KOPT-K1 (cell line): ENCODE results near the gene TBRG4.

Experiments used
- H3K27ac ChIP-seq: fragments of 200-600 bp; sonication (generic); 2 replicates; pipeline ENCODE4 v1.5.1; 2016; ENCODE audit warnings: antibody characterized with exemption, mild to moderate bottlenecking, low read depth, low read length; ENCODE audit not compliant: poor library complexity, severe bottlenecking
- H3K36me3 ChIP-seq: fragments of 200-600 bp; sonication (generic); 2 replicates; pipeline ENCODE4 v1.5.1; 2017; ENCODE audit warnings: antibody characterized with exemption, mild to moderate bottlenecking, low read length, moderate library complexity; ENCODE audit not compliant: insufficient read depth
- H3K9me3 ChIP-seq: fragments of 200-600 bp; sonication (generic); 2 replicates; pipeline ENCODE4 v1.5.1; 2017; ENCODE audit warnings: antibody characterized with exemption, low read length, mild to moderate bottlenecking; ENCODE audit not compliant: insufficient read depth, poor library complexity, severe bottlenecking

The TBRG4 gene

GRCh38 chr7:45053941-45054340, 57.6 kb downstream of the TBRG4 start:
- Histone ChIP-seq H3K9me3 (no peaks in the 10 kb centered on the region), H3K36me3 (peaks cover 83% of the 10 kb centered on the region), H3K27ac (no peak overlapping the region)

DNA sequence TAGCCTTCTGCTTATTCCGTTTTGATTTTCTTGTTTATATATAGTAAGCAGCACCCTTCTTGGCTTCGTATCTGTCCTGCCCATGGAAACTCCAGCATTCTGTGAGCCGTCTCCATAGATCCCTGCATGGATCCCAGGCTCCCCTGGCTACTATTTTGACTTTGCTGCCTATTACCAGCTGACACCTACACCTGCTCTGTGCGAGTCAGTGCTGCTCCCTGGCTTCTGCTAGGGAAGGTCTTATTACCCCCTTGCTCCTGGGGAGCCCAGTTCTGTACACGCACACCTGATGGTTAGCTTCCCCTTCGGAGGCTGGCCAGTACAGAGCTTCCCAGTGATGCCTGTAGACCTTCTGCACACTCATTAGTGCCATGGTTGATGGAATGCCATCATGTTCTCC, 58.1 kb downstream of the TBRG4 start:
- Histone ChIP-seq H3K36me3 (peaks cover 88% of the 10 kb centered on the region), H3K27ac (no peak overlapping the region), H3K9me3 (no peaks in the 10 kb centered on the region)

DNA sequence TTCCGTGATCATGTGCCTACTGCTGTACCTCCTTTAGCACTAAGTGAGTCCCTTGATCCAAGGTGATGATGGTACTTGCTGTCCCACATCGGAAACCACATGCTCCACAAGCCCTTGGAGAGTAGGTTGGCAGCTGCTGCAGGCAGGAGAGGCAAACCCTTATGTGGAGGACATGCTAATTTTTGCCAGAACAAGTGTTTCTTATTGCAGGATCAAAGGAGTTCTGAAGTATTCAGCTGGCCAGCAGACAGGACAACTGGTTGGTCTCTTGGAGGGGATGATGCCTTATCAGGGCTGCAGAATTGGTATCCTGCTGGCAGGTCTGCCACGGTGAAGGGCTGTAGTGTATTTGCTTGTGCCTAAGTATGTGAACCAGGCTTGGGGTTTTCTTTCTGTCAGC, 59.5 kb downstream of the TBRG4 start:
- Histone ChIP-seq H3K9me3 (no peaks in the 10 kb centered on the region), H3K27ac (no peak overlapping the region), H3K36me3 (peaks cover 90% of the 10 kb centered on the region)

DNA sequence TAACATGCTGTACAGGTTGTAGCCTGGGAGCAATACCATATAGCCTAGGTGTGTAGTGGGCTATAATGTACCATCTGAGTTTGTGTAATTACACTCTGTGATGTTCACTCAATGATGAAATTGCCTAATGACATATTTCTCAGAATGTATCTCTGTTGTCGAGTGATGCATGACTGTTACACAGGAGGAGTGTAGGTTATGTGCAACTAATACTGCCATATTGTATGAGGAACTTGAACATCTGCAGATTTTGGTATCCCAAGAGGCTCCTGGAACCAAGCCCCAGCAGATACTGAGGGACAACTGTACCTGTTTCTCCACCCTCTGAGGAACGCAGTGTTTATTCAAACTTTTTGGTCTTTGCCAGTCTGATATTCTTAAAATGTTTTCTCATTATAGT, 61.3 kb downstream of the TBRG4 start:
- H3K27ac ChIP-seq, result no peak overlapping the region
- H3K36me3 ChIP-seq, result peaks cover 91% of the 10 kb centered on the region
- H3K9me3 ChIP-seq, result no peaks in the 10 kb centered on the region
